GM23338 (cell line): ENCODE data around the gene MEAK7. TPM values are rescaled to one million over a fixed set of nuclear protein-coding genes. Genes with fewer than 3 reads are reported as not detected.

Source experiments
- ATAC-seq: fragments of 200-7000 bp; cut with Tn5 transposase; 3 replicates; pipeline ENCODE4 v1.9.1; 2020
- DNase-seq: peaks from one replicate; pipeline ENCODE4 v3.0.0-alpha.2; 2015; ENCODE audit warnings: low spot score
- H2AFZ ChIP-seq: fragments of 200-600 bp; sonication (generic); 2 replicates; pipeline ENCODE4 v1.8.0; 2016; ENCODE audit warnings: antibody characterized with exemption, mild to moderate bottlenecking, moderate library complexity
- H3F3A ChIP-seq: fragments of 200-600 bp; sonication (generic); replicated peaks from 2 replicates; pipeline ENCODE4 v1.8.0; 2017; ENCODE audit warnings: antibody characterized with exemption, mixed run types, low read depth
- H3K27ac ChIP-seq: fragments of 200-600 bp; sonication (generic); 2 replicates; pipeline ENCODE4 v1.6.1; 2016; ENCODE audit warnings: low read depth
- H3K27me3 ChIP-seq: fragments of 200-600 bp; sonication (generic); 2 replicates; pipeline ENCODE4 v1.8.0; 2016; ENCODE audit warnings: mild to moderate bottlenecking, mixed run types, moderate library complexity; ENCODE audit not compliant: insufficient read depth
- H3K36me3 ChIP-seq: fragments of 200-600 bp; sonication (generic); 2 replicates; pipeline ENCODE4 v1.8.0; 2016; ENCODE audit warnings: mild to moderate bottlenecking; ENCODE audit not compliant: insufficient read depth
- H3K4me1 ChIP-seq: fragments of 200-600 bp; sonication (generic); 2 replicates; pipeline ENCODE4 v1.8.0; 2016; ENCODE audit warnings: mild to moderate bottlenecking, moderate library complexity; ENCODE audit not compliant: insufficient read depth
- H3K4me2 ChIP-seq: fragments of 200-600 bp; sonication (generic); 2 replicates; pipeline ENCODE4 v1.7.1; 2017; ENCODE audit warnings: mixed run types
- H3K4me3 ChIP-seq: fragments of 200-600 bp; sonication (generic); 2 replicates; pipeline ENCODE4 v1.6.1; 2016; ENCODE audit warnings: mixed run types
- H3K79me2 ChIP-seq: fragments of 200-600 bp; sonication (generic); replicated peaks from 2 replicates; pipeline ENCODE4 v1.8.0; 2017; ENCODE audit warnings: mild to moderate bottlenecking; ENCODE audit not compliant: insufficient read depth
- H3K9me2 ChIP-seq: fragments of 200-600 bp; sonication (generic); 2 replicates; pipeline ENCODE4 v1.8.0; 2017; ENCODE audit not compliant: insufficient read depth
- H4K20me1 ChIP-seq: fragments of 200-600 bp; sonication (generic); replicated peaks from 2 replicates; pipeline ENCODE4 v1.8.0; 2017; ENCODE audit warnings: mild to moderate bottlenecking; ENCODE audit not compliant: insufficient read depth
- H3K27ac Mint-ChIP-seq: 2 replicates; pipeline ENCODE4 v1.8.0; 2020; ENCODE audit warnings: inconsistent platforms, mild to moderate bottlenecking, moderate library complexity, mixed read lengths
- H3K27me3 Mint-ChIP-seq: 3 replicates; pipeline ENCODE4 v1.8.0; 2022; ENCODE audit warnings: low read depth, mild to moderate bottlenecking, moderate library complexity, mixed read lengths, inconsistent platforms; ENCODE audit not compliant: insufficient read depth, poor library complexity
- H3K36me3 Mint-ChIP-seq: 3 replicates; pipeline ENCODE4 v1.8.0; 2021; ENCODE audit warnings: low read depth, mild to moderate bottlenecking, inconsistent platforms, moderate library complexity, mixed read lengths
- H3K4me1 Mint-ChIP-seq: 3 replicates; pipeline ENCODE4 v1.8.0; 2020; ENCODE audit warnings: mild to moderate bottlenecking, inconsistent platforms, mixed read lengths
- H3K4me3 Mint-ChIP-seq: 3 replicates; pipeline ENCODE4 v1.8.0; 2021; ENCODE audit warnings: moderate library complexity, mild to moderate bottlenecking, inconsistent platforms, mixed read lengths
- H3K9me3 Mint-ChIP-seq: 3 replicates; pipeline ENCODE4 v1.8.0; 2020; ENCODE audit warnings: moderate library complexity, mild to moderate bottlenecking, inconsistent platforms, mixed read lengths
- CREB1 ChIP-seq: fragments of 250-450 bp; sonication (Bioruptor Pico); IDR thresholded peaks from 2 replicates; pipeline ENCODE4 v1.5.0; 2020; ENCODE audit warnings: low read depth, mild to moderate bottlenecking, moderate library complexity
- CTCF ChIP-seq, 2 experiments: fragments of 200-600 bp in 1 of 2; sonication (generic) in 1 of 2; conservative IDR thresholded peaks; 2 replicates each; pipeline versions ENCODE4 v1.5.1 to v1.6.1; 2016 to 2017; ENCODE audit warnings: antibody characterized with exemption in 2 of 2, low read depth in 2 of 2, mild to moderate bottlenecking in 2 of 2, moderate library complexity in 1 of 2
- EZH2phosphoT487 ChIP-seq: fragments of 200-600 bp; sonication (generic); IDR thresholded peaks from one replicate; pipeline ENCODE4 v1.8.1; 2018; ENCODE audit warnings: antibody characterized with exemption; ENCODE audit not compliant: unreplicated experiment
- JUNB ChIP-seq: IDR thresholded peaks from one replicate; pipeline ENCODE4 v1.6.1; 2016; ENCODE audit warnings: antibody characterized with exemption; ENCODE audit not compliant: unreplicated experiment
- NANOG ChIP-seq: IDR thresholded peaks from 2 replicates; pipeline ENCODE4 v1.6.1; 2016; ENCODE audit warnings: antibody characterized with exemption, borderline replicate concordance
- REST ChIP-seq: IDR thresholded peaks from one replicate; pipeline ENCODE4 v1.6.1; 2018; ENCODE audit warnings: antibody characterized with exemption; ENCODE audit not compliant: unreplicated experiment
- STAT1 ChIP-seq: IDR thresholded peaks from one replicate; pipeline ENCODE4 v1.6.1; 2016; ENCODE audit warnings: antibody characterized with exemption; ENCODE audit not compliant: unreplicated experiment
- ZNF114 ChIP-seq: fragments of 250-450 bp; sonication (Bioruptor Pico); IDR thresholded peaks from 2 replicates; pipeline ENCODE4 v1.5.0; 2020; ENCODE audit warnings: mild to moderate bottlenecking, moderate library complexity
- ZNF331 ChIP-seq: fragments of 250-450 bp; sonication (Bioruptor Pico); IDR thresholded peaks from 2 replicates; pipeline ENCODE4 v1.5.0; 2020; ENCODE audit warnings: low read depth, mild to moderate bottlenecking, moderate library complexity
- polyA plus RNA-seq: library from polyadenylated mRNA; unstranded; fragments of >200 nt; fragmentation: Nextera tagmentation; extraction: Ambion mirVana; gene quantifications from 2 replicates; pipeline ENCODE4 v1.2.1, GENCODE V29; 2016
- total RNA-seq: library from RNA; depleted of rRNA; stranded (reverse); fragments of >200 nt; shearing (Covaris generic); gene quantifications from 2 replicates; pipeline ENCODE4 v1.2.3, GENCODE V29; 2014

Gene MEAK7
- total and polyA plus RNA-seq, 2 experiments from 2014 or later, result 7.5 to 17.2 TPM

- TF ChIP-seq REST (no peak), STAT1 (no peak), CREB1 (no peak), JUNB (no peak), ZNF114 (CRISPR knock-in tag) (no peak)
These were observed 17.0 kb upstream of the MEAK7 start (continued) for GRCh38 chr16:84521497-84521770.

- no peak for ATAC-seq
- no peak overlapping the region for H3K4me2 ChIP-seq
These were observed 16.5 kb upstream of the MEAK7 start for GRCh38 chr16:84520725-84521496.

More at GRCh38 chr16:84520725-84521496, 16.5 kb upstream of the MEAK7 start:
- Histone ChIP-seq H3K79me2 (no peaks in the 10 kb centered on the region), H4K20me1 (no peaks in the 10 kb centered on the region), H3K27me3 (no peaks in the 10 kb centered on the region), H3K9me2 (no peaks in the 10 kb centered on the region), H3K4me1 (no peaks in the 10 kb centered on the region), H3K27ac (no peak overlapping the region), H3K4me3 (no peak overlapping the region), H3F3A (no peaks in the 10 kb centered on the region), H2AFZ (no peak overlapping the region), H3K36me3 (no peaks in the 10 kb centered on the region)
- DNase-seq, result no peak
- TF ChIP-seq ZNF331 (CRISPR knock-in tag) (no peak), NANOG (no peak), REST (no peak), EZH2phosphoT487 (no peak), CTCF (conservative IDR thresholded peaks at IDR 0.05; ENCODE audit: low read depth in 2 of 2) (no peak)
- Mint-ChIP-seq H3K9me3 (no peaks in the 10 kb centered on the region; the same call in 2 of the 3 replicates), H3K4me1 (peaks cover 9% of the 10 kb centered on the region; the same call in 2 of the 3 replicates), H3K27ac (no peak overlapping the region), H3K27me3 (peaks cover 9% of the 10 kb centered on the region), H3K36me3 (no peaks in the 10 kb centered on the region), H3K4me3 (no peak overlapping the region)
